Heart left ventricle (tissue), 13 donors: Measurements from ENCODE around the gene FTCDNL1.

ENCODE experiments used
- POLR2A ChIP-seq, 2 donors: fragments of 450-650 bp; IDR thresholded peaks; one replicate each; pipeline ENCODE4 v1.6.1; 2017; ENCODE audit warnings: antibody characterized with exemption in 2 of 2, mild to moderate bottlenecking in 2 of 2, moderate library complexity in 2 of 2
- TF ChIP-seq, protein P1 (sequence below), 12 donors: fragments of 200-600 bp; sonication (generic) in 4 of 12; IDR thresholded peaks; one replicate each; pipeline versions ENCODE4 v1.5.0 to v1.8.0; 2018 to 2022; ENCODE audit warnings: antibody characterized with exemption in 12 of 12, mild to moderate bottlenecking in 5 of 12
- donor health status: ischemic (EF 13 %, LVEDD 7.1; RV severe dilation, severe dysfunction).
- donor health status: DM: no; HTN: yes; CAD: no.
- donor health status: DM: no; HTN: no; CAD: no.
- donor health status: ischemic (EF 25% LVEDD 6.9; RV normal size, moderate dysfunction).
- donor health status: ischemic (EF 25% LVEDD 5.7; RV mildly dilated, moderate dysfunction).
- donor health status: ischemic (EF 35%, LVEDD 5.7; RV mildly dilated, moderate dysfunction).
- donor health status: nonischemic (EF 11% LVEDD 7.7; RV severe dilation, severe dysfunction).
- donor health status: DM: yes; HTN: yes; CAD: no.
- donor health status: PGD.
- donor health status: ischemic (EF 29% LVEDD 5.4; RV normal size, mild dysfunction).
- donor health status: nonischemic (EF 23%, LVEDD 6.1; RV moderate dilation, normal function).

DNA sequence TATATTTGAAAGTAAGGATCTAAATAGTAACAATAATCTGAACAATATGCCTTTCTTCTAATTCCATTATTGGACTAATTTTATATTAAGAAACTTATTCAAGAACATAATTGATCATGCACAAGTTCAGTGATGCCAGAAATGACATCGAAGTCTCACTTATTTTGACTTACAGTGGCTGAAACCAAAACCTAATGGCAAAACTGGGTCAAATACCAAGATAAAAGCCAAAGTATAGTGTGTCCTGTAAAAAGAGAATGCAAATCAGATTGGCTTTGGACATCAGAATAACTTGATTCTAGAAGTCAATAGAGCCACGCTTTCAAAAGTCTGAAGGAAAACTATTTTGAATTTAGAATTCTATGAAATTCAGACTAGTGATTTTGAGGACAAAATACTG is 137.2 kb downstream of the FTCDNL1 start:
- TF ChIP-seq, protein P1, sequence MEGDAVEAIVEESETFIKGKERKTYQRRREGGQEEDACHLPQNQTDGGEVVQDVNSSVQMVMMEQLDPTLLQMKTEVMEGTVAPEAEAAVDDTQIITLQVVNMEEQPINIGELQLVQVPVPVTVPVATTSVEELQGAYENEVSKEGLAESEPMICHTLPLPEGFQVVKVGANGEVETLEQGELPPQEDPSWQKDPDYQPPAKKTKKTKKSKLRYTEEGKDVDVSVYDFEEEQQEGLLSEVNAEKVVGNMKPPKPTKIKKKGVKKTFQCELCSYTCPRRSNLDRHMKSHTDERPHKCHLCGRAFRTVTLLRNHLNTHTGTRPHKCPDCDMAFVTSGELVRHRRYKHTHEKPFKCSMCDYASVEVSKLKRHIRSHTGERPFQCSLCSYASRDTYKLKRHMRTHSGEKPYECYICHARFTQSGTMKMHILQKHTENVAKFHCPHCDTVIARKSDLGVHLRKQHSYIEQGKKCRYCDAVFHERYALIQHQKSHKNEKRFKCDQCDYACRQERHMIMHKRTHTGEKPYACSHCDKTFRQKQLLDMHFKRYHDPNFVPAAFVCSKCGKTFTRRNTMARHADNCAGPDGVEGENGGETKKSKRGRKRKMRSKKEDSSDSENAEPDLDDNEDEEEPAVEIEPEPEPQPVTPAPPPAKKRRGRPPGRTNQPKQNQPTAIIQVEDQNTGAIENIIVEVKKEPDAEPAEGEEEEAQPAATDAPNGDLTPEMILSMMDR (IDR thresholded peaks at IDR 0.05): no peak
- TF ChIP-seq POLR2A (IDR thresholded peaks at IDR 0.05): no peak
